Measurements from ENCODE around the gene PP2D1.
"Not testable (repeated sequence)": the region's sequence is repeated elsewhere in the genome, so short reads cannot be mapped to it uniquely, and the experiment has no call there.

PP2D1 gene

DNA sequence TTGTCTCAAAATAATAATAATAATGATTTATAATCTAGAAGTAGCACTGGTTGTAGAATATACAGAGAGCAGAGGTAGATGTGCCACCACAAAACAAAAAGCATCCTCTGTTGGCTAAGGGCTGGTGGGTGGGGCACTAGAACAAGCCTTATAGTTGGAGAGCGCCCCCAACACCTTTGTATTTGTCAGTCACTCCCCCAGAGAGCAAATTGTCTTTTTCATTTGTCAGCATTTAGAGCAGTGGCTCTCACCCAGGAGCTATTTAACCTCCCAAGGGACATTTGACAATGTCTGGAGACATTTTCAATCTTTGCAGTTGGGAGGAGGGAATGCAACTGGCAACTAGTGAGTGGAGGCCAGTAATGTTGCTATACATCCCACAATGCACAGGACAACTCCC is 34.5 kb upstream of the PP2D1 start:
- DNase-seq (ENCODE audit: low read depth in 2 of 2): no peak
- H3K4me3 ChIP-seq (replicated peaks in 1 of 2; ENCODE audit: low read depth in 2 of 2, low read length in 2 of 2): no peak overlapping the region
- TF ChIP-seq, protein P1, sequence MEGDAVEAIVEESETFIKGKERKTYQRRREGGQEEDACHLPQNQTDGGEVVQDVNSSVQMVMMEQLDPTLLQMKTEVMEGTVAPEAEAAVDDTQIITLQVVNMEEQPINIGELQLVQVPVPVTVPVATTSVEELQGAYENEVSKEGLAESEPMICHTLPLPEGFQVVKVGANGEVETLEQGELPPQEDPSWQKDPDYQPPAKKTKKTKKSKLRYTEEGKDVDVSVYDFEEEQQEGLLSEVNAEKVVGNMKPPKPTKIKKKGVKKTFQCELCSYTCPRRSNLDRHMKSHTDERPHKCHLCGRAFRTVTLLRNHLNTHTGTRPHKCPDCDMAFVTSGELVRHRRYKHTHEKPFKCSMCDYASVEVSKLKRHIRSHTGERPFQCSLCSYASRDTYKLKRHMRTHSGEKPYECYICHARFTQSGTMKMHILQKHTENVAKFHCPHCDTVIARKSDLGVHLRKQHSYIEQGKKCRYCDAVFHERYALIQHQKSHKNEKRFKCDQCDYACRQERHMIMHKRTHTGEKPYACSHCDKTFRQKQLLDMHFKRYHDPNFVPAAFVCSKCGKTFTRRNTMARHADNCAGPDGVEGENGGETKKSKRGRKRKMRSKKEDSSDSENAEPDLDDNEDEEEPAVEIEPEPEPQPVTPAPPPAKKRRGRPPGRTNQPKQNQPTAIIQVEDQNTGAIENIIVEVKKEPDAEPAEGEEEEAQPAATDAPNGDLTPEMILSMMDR (IDR thresholded peaks at IDR 0.05; ENCODE audit: low read depth, low read length): no peak

DNA sequence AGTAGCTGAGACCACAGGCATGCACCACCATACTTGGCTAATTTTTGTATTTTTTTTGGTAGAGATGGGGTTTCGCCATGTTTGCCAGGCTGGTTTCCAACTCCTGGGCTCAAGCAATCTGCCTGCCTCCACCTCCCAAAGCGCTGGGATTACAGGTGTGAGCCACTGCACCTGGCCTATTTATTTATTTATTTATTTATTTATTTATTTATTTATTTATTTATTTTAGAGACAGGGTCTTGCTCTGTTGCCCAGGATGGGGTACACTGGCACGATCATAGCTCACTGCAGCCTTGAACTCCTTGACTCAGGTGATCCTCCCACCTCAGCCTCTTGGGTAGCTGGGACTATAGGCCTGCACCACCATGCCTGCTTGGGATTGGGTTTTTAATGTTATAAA is 33.1 kb upstream of the PP2D1 start:
- DNase-seq (ENCODE audit: low read depth in 2 of 2); H3K4me3 ChIP-seq (replicated peaks in 1 of 2; ENCODE audit: low read depth in 2 of 2, low read length in 2 of 2): not testable (repeated sequence)

DNA sequence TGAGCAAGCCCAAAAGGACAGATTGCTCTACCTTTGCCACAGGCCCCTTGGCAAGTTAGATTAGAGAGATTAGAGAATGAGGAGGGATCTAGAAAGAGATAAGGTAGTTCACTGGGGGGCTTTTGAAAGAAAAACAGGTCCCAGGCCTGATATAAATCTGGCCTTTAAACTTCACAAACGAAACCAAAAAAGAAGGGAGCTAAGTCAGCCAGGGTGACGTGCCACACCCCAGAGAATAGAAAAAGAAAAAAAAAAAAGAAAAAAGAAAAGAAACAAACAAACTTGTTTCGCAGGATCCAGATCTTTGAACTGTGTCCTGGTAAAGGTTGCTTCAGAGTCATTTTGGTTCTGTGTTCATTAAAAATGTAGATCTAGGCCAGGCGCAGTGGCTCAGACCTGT is 31.8 kb upstream of the PP2D1 start:
- no peak overlapping the region for H3K4me3 ChIP-seq (replicated peaks in 1 of 2; ENCODE audit: low read depth in 2 of 2, low read length in 2 of 2)
- TF ChIP-seq, protein P1 (IDR thresholded peaks at IDR 0.05; ENCODE audit: low read depth, low read length): no peak
- no peak for DNase-seq (ENCODE audit: low read depth in 2 of 2)

DNA sequence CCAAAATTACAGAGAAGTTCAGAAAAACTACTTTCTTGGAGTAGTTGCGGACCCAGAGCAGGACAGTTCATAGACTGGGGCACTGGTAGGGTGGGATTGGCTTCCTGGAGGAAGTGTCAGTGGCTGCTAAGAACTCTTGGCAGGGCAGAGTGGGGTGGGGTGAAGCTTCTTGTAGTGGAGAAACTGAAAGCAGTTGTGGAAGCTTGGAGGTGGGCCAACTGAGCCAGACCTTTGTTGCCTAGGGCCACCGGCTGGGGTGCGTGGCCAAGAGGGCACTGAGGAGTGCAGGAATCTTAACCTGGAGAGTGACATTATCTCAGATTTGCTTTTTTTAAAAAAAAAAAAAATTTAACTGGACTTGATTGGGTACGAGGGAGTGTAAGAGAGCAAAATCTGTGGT is 31.3 kb upstream of the PP2D1 start:
- DNase-seq (ENCODE audit: low read depth in 2 of 2): peak; percentile 43 to 60
- TF ChIP-seq, protein P1 (IDR thresholded peaks at IDR 0.05; ENCODE audit: low read depth, low read length): no peak
- no peak overlapping the region for H3K4me3 ChIP-seq (replicated peaks in 1 of 2; ENCODE audit: low read depth in 2 of 2, low read length in 2 of 2)

DNA sequence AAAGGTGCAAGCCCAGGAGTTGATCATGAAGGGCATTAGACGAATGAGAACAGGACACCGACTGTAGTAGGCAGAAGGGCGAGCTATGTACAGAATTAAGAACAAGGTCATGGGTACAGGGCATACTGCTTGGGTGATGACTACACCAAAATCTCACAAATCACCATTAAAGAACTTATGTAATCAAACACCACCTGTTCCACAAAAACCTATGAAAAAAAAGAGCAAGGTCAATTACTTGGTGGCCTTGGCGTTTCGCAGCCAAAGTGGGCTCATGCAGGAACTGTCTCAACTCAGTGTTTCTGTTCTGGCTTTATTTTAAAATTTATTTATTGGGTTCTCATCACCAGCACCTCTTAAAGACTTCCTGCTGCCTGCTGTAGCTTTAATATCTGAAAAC is 30.3 kb upstream of the PP2D1 start:
- DNase-seq (ENCODE audit: low read depth in 2 of 2): no peak
- TF ChIP-seq, protein P1 (IDR thresholded peaks at IDR 0.05; ENCODE audit: low read depth, low read length): no peak
- no peak overlapping the region for H3K4me3 ChIP-seq (replicated peaks in 1 of 2; ENCODE audit: low read depth in 2 of 2, low read length in 2 of 2)

DNA sequence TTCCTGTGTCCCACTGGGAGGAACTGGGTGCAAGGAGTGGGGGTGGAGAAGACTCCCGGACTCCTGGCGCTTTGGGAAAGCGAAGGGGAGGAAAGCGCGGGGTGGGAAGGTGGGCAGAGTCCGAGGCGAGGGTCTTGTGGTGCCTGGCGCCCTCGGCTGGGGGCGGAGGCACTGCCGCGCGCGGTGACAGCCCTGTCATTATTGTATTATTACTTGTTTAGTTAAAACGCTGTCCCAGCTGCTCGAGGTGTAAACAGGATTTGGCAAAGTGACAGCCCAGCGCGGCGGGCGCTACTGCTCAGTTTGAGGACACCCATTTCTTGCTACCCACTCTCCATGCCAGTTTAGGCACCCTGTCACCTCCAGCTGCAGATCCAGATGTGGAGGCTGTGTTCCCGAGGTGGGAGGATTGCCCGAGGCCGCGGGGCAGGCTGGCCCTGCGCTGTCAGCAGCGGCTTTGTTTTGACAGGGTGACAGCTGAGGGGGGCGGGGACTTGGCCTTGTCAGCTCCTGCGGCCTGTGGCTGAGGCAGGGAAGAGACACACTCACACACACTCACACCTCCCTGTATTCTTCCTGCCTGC is 29.2 kb upstream of the PP2D1 start:
- DNase-seq (ENCODE audit: low read depth in 2 of 2): peak; percentile 60 to 73
- TF ChIP-seq, protein P1 (IDR thresholded peaks at IDR 0.05; ENCODE audit: low read depth, low read length): no peak
- H3K4me3 ChIP-seq (replicated peaks in 1 of 2; ENCODE audit: low read depth in 2 of 2, low read length in 2 of 2): peak overlapping the region; percentile 82 to 84

DNA sequence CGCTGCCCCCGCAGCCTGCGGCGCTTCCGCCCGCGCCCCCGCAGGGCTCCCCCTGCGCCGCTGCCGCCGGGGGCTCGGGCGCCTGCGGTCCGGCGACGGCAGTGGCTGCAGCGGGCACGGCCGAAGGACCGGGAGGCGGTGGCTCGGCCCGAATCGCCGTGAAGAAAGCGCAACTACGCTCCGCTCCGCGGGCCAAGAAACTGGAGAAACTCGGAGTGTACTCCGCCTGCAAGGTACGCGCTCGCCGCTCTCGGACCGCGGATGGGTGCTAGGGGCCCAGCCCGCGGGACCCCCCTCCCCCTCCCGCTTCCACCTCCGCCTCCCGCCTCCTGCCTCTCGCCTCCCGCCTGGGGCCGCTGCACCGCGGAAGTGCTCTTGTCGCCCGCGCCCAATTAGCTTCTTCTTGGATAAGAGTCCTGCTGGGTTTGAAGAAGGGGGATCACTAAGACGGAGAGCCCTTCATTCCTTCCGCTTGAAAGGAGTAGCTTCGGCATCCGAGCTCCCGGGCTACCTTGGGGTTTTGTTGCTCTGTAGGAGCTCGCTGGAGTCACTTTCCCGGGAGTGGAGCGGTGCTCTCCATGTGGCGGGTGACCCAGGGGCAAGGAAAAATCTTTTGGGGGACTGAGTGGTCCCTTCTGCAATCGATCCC is 28.6 kb upstream of the PP2D1 start:
- TF ChIP-seq, protein P1 (IDR thresholded peaks at IDR 0.05; ENCODE audit: low read depth, low read length): peak; percentile 22
- DNase-seq (ENCODE audit: low read depth in 2 of 2): peak; percentile 67 to 78
- H3K4me3 ChIP-seq (replicated peaks in 1 of 2; ENCODE audit: low read depth in 2 of 2, low read length in 2 of 2): peak overlapping the region; percentile 82 to 84

All from cardiac fibroblast (primary cell).